HG02943 (cell line): ENCODE measurements around the gene NSD1.
"Not testable (repeated sequence)": the region's sequence is repeated elsewhere in the genome, so short reads cannot be mapped to it uniquely, and the experiment has no call there.

ENCODE experiments used
- ATAC-seq: cut with Tn5 transposase; IDR thresholded peaks from one replicate; pipeline ENCODE4 v1.9.1; 2021; ENCODE audit warnings: mild to moderate bottlenecking, low read depth, moderate library complexity; ENCODE audit not compliant: unreplicated experiment

NSD1 gene

GRCh38 chr5:177225798-177226197 is 92.2 kb downstream of the NSD1 start:
- no peak for ATAC-seq

DNA sequence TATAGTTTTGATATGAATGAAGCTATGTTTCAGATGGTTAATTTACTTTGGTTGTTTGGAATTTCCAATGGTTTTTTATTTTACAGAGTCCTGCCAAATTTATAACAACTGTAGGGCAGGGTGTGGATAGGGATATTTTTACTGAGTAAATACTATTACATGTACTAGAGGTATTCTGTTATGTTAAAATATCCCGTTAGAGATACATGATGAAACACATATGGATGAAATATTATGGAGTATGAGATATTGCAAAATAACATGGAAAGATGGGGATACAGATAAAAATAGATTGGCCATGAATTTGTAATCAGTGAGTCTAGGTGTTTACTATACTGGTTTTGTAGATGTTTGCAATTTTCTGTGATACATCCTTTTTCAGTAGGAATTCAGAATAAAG is 93.3 kb downstream of the NSD1 start:
- no peak for ATAC-seq

- no peak for ATAC-seq
Observed at GRCh38 chr5:177228751-177229150, 95.2 kb downstream of the NSD1 start.

DNA sequence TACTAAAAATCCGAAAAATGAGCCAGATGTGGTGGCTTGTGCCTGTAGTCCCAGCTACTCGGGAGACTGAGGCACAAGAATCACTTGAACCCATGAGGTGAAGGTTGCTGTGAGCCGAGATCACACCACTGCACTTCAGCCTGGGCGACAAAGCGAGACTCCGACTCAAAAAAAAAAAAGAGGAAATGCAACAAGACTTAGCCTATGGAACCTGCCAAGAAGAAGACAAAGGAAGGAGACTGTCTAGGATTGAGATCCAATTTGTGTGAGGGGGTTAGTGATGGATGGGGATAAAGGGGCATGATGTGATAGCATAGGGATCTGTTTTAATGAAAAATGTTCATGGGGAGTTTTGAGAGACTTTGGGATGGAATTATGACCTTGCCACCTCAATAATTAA is 97.1 kb downstream of the NSD1 start:
- no peak for ATAC-seq

DNA sequence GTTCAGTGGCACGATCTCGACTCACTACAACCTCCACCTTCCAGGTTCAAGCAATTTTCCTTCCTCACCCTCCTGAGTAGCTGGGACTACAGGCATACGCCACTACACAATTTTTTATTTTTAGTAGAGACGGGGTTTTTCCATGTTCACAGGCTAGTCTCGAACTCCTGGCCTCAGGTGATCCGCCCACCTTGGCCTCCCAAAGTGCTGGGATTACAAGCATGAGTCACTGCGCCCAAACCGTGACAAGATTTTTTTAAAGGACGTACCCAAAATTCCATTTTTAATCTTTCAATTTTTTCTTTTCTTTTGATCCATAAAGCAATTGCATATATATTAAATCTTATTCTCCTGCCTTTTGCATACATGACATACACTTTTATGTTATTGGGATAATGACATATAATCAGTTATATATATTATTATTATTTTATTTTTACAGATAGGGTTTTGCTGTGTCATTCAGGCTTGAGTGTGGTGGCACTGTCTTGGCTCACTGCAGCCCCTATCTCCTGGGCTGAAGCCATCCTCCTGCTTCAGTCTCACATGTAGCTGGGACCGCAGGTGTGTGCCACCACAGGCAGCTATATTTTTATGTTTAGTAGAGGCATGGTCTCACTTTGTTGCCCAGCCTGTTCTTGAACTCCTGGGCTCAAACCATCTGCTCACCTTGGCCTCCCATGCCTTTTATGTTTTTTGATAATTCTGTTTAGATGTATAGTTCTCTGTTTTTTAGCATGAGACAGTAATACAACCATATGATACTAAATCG is 98.1 kb downstream of the NSD1 start:
- no peak for ATAC-seq

- ATAC-seq = no peak
Observed at GRCh38 chr5:177232358-177232757, 98.8 kb downstream of the NSD1 start.

DNA sequence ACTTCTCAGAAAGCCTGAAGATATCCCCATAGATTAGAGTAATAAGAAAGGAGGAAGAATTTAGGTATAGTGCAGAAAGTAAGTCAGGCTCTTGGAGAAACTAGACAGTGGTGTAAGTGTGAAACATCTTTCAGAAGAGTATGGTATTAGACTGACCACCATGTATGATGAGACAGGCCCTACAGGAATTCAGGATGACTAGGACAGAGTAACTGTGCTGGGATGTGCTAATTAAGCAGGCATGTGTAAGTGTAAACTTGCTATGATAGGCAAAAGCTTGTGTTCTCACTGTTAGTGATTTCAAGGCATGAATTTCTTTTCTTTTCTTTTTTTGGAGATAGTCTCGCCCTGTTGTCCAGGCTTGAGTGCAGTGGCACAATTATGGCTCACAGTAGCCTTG is 99.2 kb downstream of the NSD1 start:
- no peak for ATAC-seq

- no peak for ATAC-seq
Observed at GRCh38 chr5:177233206-177233605, 99.6 kb downstream of the NSD1 start.

- no peak for ATAC-seq
Observed at GRCh38 chr5:177233802-177234201, 100.2 kb downstream of the NSD1 start.

DNA sequence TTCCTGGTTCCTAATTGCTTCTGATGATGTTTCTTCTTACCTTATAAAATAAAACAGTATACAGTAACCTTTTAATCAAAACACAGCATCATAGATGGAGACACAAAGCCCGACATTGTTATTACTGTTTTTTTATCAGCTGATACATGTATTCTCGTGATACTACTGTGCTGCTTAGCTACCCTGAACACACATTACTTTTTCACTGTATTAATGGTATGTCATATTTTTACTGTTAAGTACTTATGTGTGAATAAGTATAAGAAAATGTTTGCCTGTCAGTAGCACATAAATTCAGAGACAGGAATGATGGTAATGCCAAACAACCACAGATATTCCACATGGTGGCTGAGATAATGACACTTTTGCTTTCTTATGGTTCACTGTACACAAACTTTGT is 101.3 kb downstream of the NSD1 start:
- ATAC-seq = no peak

DNA sequence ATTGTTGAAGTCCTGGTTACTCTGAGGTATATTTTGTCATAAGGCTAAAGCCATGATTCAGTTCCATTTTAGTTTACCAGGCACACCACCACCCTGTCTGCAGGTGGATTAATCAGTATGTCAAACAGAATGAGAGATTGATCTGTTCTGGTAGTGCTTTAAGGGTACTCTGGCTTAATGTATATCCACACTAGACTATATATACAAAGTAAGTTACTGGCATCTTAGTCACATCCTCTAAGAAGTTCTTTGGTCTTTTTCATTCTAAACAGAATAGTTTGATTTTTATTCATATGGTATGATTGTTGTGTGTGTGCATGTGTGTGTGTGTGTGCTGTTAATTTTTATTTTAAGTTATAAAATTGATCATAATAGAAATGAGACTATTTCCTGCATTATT is 108.2 kb downstream of the NSD1 start:
- no peak for ATAC-seq

- no peak for ATAC-seq
Observed at GRCh38 chr5:177242304-177242703, 108.7 kb downstream of the NSD1 start.

DNA sequence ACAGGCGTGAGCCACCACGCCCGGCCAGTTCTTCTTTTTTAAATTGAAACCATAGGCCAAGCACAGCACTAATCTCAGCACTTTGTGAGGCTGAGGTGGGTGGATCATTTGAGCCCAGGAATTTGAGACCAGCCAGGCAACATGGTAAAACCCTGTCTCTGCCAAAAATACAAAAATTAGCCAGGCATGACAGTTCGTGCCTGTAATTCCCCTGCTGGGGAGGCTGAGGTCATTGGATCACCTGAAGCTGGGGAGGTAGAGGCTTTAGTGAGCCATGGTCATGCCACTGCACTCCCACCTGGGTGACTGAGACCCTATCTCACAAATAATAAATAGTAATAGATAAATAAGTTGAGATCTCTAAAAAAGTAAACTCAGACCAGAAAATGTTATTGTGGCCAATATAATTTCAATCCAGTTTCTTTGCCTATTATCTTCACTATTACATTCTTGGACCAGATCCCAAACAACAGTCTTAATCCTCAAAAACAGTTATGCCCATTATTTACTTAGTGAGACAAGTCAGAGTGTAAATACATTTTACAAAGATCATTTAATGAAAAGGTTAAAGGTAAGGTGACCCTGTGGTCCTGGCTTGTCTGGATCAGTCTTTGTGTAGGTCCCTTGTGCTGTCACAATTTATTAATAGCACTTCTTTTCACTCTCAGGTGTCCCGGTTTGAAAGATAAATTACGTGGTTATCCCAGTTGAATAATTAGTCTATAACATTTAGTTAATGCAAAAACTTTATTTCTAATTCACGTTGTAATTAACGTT is 116.4 kb downstream of the NSD1 start:
- ATAC-seq = no peak

GRCh38 chr5:177253252-177253651 is 119.7 kb downstream of the NSD1 start:
- ATAC-seq = no peak

GRCh38 chr5:177256296-177256695 is 122.7 kb downstream of the NSD1 start:
- no peak for ATAC-seq

DNA sequence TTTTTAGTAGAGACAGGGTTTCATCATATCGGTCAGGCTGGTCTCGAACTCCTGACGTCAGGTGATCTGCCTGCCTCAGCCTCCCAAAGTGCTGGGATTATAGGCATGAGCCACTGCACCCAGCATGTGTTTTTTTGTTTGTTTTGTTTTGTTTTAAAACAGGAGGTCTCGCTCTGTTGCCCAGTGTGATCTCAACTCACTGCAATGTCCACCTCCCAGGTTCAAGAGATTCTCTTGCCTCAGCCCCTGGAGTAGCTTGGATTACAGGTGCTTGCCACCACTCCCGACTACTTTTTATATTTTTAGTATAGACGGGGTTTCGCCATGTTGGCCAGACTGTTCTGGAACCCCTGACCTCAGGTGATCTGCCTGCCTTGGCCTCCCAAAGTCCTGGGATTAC is 125.1 kb downstream of the NSD1 start:
- not testable (repeated sequence) for ATAC-seq

GRCh38 chr5:177260961-177261360 is 127.4 kb downstream of the NSD1 start:
- no peak for ATAC-seq

- no peak for ATAC-seq
Observed at GRCh38 chr5:177261510-177261909, 127.9 kb downstream of the NSD1 start.

GRCh38 chr5:177264178-177264577 is 130.6 kb downstream of the NSD1 start:
- no peak for ATAC-seq

GRCh38 chr5:177265395-177265794 is 131.8 kb downstream of the NSD1 start:
- ATAC-seq = no peak

DNA sequence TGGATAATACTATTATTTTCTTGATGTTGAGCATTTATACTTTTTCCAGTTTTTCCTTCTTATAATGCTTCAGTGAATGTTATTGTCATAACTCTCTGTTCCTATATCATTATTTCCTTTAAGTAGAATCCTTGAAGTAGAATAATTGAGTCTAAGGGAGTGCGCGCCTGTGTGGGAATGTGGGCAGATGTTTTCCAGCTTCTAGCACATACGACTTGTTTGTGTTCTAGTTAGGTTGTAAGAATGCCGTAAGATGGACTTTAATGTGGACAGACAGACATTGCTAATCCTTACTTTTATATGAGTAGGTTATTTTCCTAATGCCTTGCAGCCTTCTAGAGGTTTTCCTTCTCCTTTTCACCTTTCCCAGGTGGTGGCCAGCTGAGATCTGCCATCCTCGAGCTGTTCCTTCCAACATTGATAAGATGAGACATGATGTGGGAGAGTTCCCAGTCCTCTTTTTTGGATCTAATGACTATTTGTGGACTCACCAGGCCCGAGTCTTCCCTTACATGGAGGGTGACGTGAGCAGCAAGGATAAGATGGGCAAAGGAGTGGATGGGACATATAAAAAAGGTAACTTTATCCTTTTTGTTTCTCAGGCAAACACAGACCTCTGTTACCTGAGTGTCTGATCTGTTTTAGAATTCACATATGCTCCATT is 135.8 kb downstream of the NSD1 start:
- ATAC-seq = no peak
